B cell (primary cell): ENCODE results near the gene ATG3. TPM values are rescaled to one million over a fixed set of nuclear protein-coding genes. Genes with fewer than 3 reads are reported as not detected.

Source experiments
- ATAC-seq: fragments of 200-7000 bp; cut with Tn5 transposase; one replicate; pipeline ENCODE4 v1.10.0; 2021; ENCODE audit warnings: low read depth, mild to moderate bottlenecking, moderate number of reproducible peaks, moderate library complexity
- CTCF ChIA-PET: fragments of 350-600 bp; sonication (Branson Sonifier 250); formaldehyde crosslinking; loops from one replicate; lab custom pipeline; 2021; ENCODE audit warnings: antibody characterized with exemption, inconsistent platforms; lab: Charles Lee
- POLR2A ChIA-PET: fragments of 350-600 bp; sonication (Branson Sonifier 250); formaldehyde crosslinking; loops from one replicate; lab custom pipeline; 2021; ENCODE audit warnings: antibody characterized with exemption; lab: Charles Lee
- DNase-seq: peaks from one replicate; pipeline ENCODE4 v3.0.0; 2013
- H2AFZ ChIP-seq: 2 replicates; pipeline ENCODE4 v1.6.1; 2012; ENCODE audit warnings: mild to moderate bottlenecking, low read depth, low read length; ENCODE audit not compliant: insufficient read depth, poor library complexity, severe bottlenecking
- H3K27ac ChIP-seq, 2 donors: 1 replicate in 1 of 2; 2 replicates in 1 of 2; pipeline ENCODE4 v1.5.1; 2012 to 2013; ENCODE audit warnings: low read length in 2 of 2, mild to moderate bottlenecking in 2 of 2, moderate library complexity in 1 of 2
- H3K27me3 ChIP-seq, 4 experiments: fragments of 200-600 bp in 1 of 4; sonication (generic) in 1 of 4; replicated peaks in 1 of 4; 1 replicate in 2 of 4; 2 replicates in 2 of 4; pipeline versions ENCODE4 v1.6.1 to v1.7.0; 2013 to 2016; ENCODE audit warnings: low read length in 3 of 4, mild to moderate bottlenecking in 2 of 4, mixed read lengths in 1 of 4, moderate library complexity in 1 of 4; ENCODE audit not compliant: insufficient read depth in 4 of 4, control insufficient read depth in 3 of 4; ENCODE audit errors: control extremely low read depth in 1 of 4
- H3K36me3 ChIP-seq, 2 experiments: replicated peaks in 1 of 2; 1 replicate in 1 of 2; 2 replicates in 1 of 2; pipeline versions ENCODE4 v1.6.1 to v1.7.1; 2013; ENCODE audit warnings: low read length in 1 of 2; ENCODE audit not compliant: insufficient read depth in 2 of 2, control insufficient read depth in 1 of 2; ENCODE audit errors: control extremely low read depth in 1 of 2, extremely low read depth in 1 of 2
- H3K4me1 ChIP-seq, 2 donors: fragments of 200-600 bp in 1 of 2; sonication (generic) in 1 of 2; 1 replicate in 1 of 2; 2 replicates in 1 of 2; pipeline versions ENCODE4 v1.5.1 to v1.6.1; 2013 to 2017; ENCODE audit warnings: low read length in 2 of 2; ENCODE audit not compliant: control insufficient read depth in 2 of 2, insufficient read depth in 2 of 2
- H3K4me2 ChIP-seq: replicated peaks from 2 replicates; pipeline ENCODE3; 2012; ENCODE audit warnings: mild to moderate bottlenecking, low read depth, low read length; ENCODE audit not compliant: poor library complexity, severe bottlenecking
- H3K4me3 ChIP-seq, 5 experiments: fragments of 200-600 bp in 1 of 5; sonication (generic) in 1 of 5; 1 replicate in 3 of 5; 2 replicates in 2 of 5; pipeline versions ENCODE4 v1.5.1 to v1.7.0; 2011 to 2016; ENCODE audit warnings: low read length in 4 of 5, mild to moderate bottlenecking in 4 of 5, low read depth in 2 of 5, control low read depth in 1 of 5, moderate library complexity in 1 of 5; ENCODE audit not compliant: insufficient read depth in 1 of 5; ENCODE audit errors: control extremely low read depth in 1 of 5, extremely low read depth in 1 of 5
- H3K79me2 ChIP-seq: fragments of 200-600 bp; sonication (generic); one replicate; pipeline ENCODE4 v1.6.0; 2016; ENCODE audit warnings: low read length; ENCODE audit not compliant: control insufficient read depth, insufficient read depth
- H3K9ac ChIP-seq: fragments of 200-600 bp; sonication (generic); 2 replicates; pipeline ENCODE4 v1.6.1; 2017; ENCODE audit warnings: mild to moderate bottlenecking, low read length, moderate library complexity
- H3K9me3 ChIP-seq, 3 donors: one replicate each; pipeline versions ENCODE4 v1.6.1 to v1.7.1; 2013; ENCODE audit warnings: low read length in 2 of 3; ENCODE audit not compliant: control insufficient read depth in 2 of 3, insufficient read depth in 1 of 3; ENCODE audit errors: control extremely low read depth in 1 of 3
- H4K20me1 ChIP-seq: 2 replicates; pipeline ENCODE4 v1.6.0; 2012; ENCODE audit warnings: mild to moderate bottlenecking, low read length; ENCODE audit not compliant: insufficient read depth, control insufficient read depth, poor library complexity, severe bottlenecking
- H3K27ac Mint-ChIP-seq: one replicate; pipeline ENCODE4 v1.8.0; 2021; ENCODE audit warnings: mixed read lengths
- H3K27me3 Mint-ChIP-seq: one replicate; pipeline ENCODE4 v1.8.0; 2021; ENCODE audit warnings: mixed read lengths
- H3K4me1 Mint-ChIP-seq: one replicate; pipeline ENCODE4 v1.8.0; 2021; ENCODE audit warnings: mixed read lengths
- H3K4me3 Mint-ChIP-seq: one replicate; pipeline ENCODE4 v1.8.0; 2021; ENCODE audit warnings: mixed read lengths
- H3K9me3 Mint-ChIP-seq: one replicate; pipeline ENCODE4 v1.8.0; 2022; ENCODE audit warnings: mixed read lengths; ENCODE audit not compliant: insufficient read depth
- CTCF ChIP-seq: fragments of 200-600 bp; IDR thresholded peaks from one replicate; pipeline ENCODE4 v1.8.0; 2022; ENCODE audit warnings: antibody characterized with exemption, mild to moderate bottlenecking
- EZH2 ChIP-seq: IDR thresholded peaks from 2 replicates; pipeline ENCODE4 v1.6.1; 2012; ENCODE audit warnings: borderline replicate concordance, low read depth, mild to moderate bottlenecking, moderate library complexity, low read length; ENCODE audit not compliant: insufficient read depth, poor library complexity, severe bottlenecking
- WGBS: methylation state at CpG from one replicate; pipeline ENCODE4 v1.1.5; 2013; ENCODE audit warnings: missing lambda C conversion rate; ENCODE audit not compliant: insufficient coverage; 5-methylcytosine and 5-hydroxymethylcytosine counted together
- intact Hi-C: fragments of 100-400 bp; cut with micrococcal nuclease; formaldehyde crosslinking; loops from one replicate; pipeline ENCODE4 v1.10.0; 2022
- polyA plus RNA-seq: library from polyadenylated mRNA; depleted of rRNA; stranded (reverse); fragments of >200 nt; gene quantifications from 2 replicates; pipeline ENCODE4 v1.2.3, GENCODE V29; 2012
- total RNA-seq, 2 donors: library from RNA; stranded (reverse); fragments of 120-200 nt in 1 of 2; gene quantifications; 1 replicate in 1 of 2; 2 replicates in 1 of 2; pipeline versions ENCODE4 v1.2.3 to v1.2.4, GENCODE V29; 2013 to 2022

Gene ATG3
- total and polyA plus RNA-seq, 2 donors (not counting 1 experiment from before 2014, with no cell fraction given), result 25.2 to 54.9 TPM

GRCh38 chr3:112557976-112558375 lies 3.8 kb downstream of the ATG3 start:
- ChIA-PET POLR2A (no interaction called here), CTCF (no interaction called here)
- no peaks in the 10 kb centered on the region for H3K27me3 ChIP-seq
- TF ChIP-seq EZH2, result no peak
- no peak for TF ChIP-seq CTCF
- H3K9me3 ChIP-seq, result no peaks in the 10 kb centered on the region
- Mint-ChIP-seq H3K9me3 (no peaks in the 10 kb centered on the region), H3K27ac (peak overlapping the region; percentile 7), H3K27me3 (no peaks in the 10 kb centered on the region), H3K4me3 (no peak overlapping the region), H3K4me1 (peaks cover 58% of the 10 kb centered on the region)
- H3K79me2 ChIP-seq, result peaks cover 83% of the 10 kb centered on the region
- H3K9ac ChIP-seq, result no peak overlapping the region
- intact Hi-C loops, result no loop called here
- H3K36me3 ChIP-seq, result peaks cover 0 to 4% of the 10 kb centered on the region in 2 experiments
- H4K20me1 ChIP-seq, result peaks cover 18% of the 10 kb centered on the region
- DNase-seq, result peak; percentile 20
- WGBS, result no CpG with 5 or more reads among the region's 1 CpG
- H3K4me3 ChIP-seq, result no peak overlapping the region
- peaks cover 18 to 37% of the 10 kb centered on the region in 2 donors for H3K4me1 ChIP-seq
- H2AFZ ChIP-seq, result no peak overlapping the region
- H3K4me2 ChIP-seq, result no peak overlapping the region
- H3K27ac ChIP-seq, result peak overlapping the region in 1 of 2 donors; percentile 41
- no peak for ATAC-seq

GRCh38 chr3:112555535-112556170 lies 6.1 kb downstream of the ATG3 start:
- H3K9me3 ChIP-seq, result no peaks in the 10 kb centered on the region
- peaks cover 79% of the 10 kb centered on the region for H3K79me2 ChIP-seq
- H3K27me3 ChIP-seq, result no peaks in the 10 kb centered on the region
- H3K4me3 Mint-ChIP-seq, result no peak overlapping the region
- H3K4me1 Mint-ChIP-seq, result peaks cover 48% of the 10 kb centered on the region
- peak overlapping the region in 1 of 2 donors; percentile 1 for H3K27ac ChIP-seq
- peaks cover 9 to 34% of the 10 kb centered on the region in 2 donors for H3K4me1 ChIP-seq
- no peak for ATAC-seq
- CTCF ChIA-PET, result interaction anchor here (1.0 to 1.2 kb wide), 2 partner anchors 13 to 263 kb away, joined by 3 to 5 read pairs; no protein-coding TSS in a partner anchor
- no peak overlapping the region for H3K4me3 ChIP-seq
- H3K36me3 ChIP-seq, result peaks cover 3 to 5% of the 10 kb centered on the region in 2 experiments
- WGBS, result no CpG with 5 or more reads among the region's 1 CpG
- TF ChIP-seq CTCF (no peak), EZH2 (no peak)
- H3K4me2 ChIP-seq, result no peak overlapping the region
- POLR2A ChIA-PET, result no interaction called here
- no peak overlapping the region for H2AFZ ChIP-seq
- no peak overlapping the region for H3K9ac ChIP-seq
- H3K27me3 Mint-ChIP-seq, result no peaks in the 10 kb centered on the region
- no peaks in the 10 kb centered on the region for H3K9me3 Mint-ChIP-seq
- intact Hi-C loops, result no loop called here
- H3K27ac Mint-ChIP-seq, result peak overlapping the region; percentile 20
- no peak for DNase-seq
- peaks cover 18% of the 10 kb centered on the region for H4K20me1 ChIP-seq
